HG03097 (cell line): ENCODE data around the gene SEZ6.

Source experiments
- ATAC-seq: cut with Tn5 transposase; IDR thresholded peaks from one replicate; pipeline ENCODE4 v1.9.1; 2021; ENCODE audit not compliant: unreplicated experiment, low FRiP score

The SEZ6 gene

DNA sequence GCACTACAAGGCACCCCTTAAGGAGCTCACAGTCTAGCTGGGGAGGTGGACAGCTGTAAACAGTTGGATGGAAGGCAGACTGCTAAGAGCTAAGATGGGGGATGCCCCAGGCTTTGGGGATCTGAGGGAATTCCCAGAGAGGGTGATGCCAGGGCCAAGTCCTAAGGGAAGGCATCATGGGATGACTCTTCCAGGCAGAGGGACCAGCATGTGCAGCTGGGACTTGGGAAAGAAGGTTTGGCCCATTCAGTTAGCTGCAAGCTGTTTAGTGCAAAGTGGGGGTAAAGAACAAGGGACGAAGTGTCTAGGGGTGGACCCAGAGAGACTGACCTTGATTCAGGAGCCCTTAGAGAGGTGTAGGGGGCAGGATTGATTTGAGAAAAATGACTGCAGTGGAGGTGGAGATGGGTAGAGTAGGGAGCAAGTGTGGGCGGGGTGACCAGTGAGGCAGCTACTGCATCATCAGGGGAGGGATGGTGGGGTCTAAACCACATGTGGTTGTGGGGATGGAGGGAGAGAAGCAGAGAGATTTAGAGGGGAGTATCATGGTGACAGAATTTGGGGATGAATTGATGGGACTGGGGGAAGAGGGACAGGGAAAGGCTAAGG is 27.4 kb downstream of the SEZ6 start:
- ATAC-seq: no peak

DNA sequence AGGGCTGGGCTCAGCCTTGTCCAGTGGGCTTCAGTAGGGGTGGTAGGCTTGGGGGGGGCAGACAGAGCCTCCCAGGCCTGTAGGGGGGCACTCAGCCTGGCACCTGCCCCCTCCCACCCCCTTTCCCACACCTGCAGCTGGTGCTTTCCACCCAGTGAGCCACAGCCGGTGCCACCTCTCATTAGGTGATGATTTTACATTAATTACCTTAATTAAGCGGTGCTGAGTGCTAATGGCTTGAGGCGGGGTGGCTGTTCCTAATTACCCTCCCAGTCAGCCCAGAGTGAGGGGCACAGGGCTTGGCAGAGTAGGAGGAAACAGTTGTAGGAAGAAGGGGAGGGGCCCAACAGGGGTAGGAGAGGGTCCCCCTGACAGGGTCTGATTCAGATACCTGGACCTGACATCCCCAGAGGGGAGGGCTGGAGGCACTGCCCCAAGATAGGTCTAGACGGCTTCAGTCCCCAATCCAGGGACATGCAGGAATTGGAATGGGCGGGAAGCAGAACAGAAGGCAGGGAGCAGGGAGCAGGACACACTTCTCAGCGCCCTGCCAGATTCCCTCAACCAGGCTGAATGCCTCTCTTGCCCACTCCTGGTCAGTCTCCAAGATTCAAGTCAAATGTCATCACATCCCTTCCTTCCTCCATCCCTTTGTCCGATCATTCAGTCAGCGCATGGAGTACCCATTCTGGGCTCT is 28.0 kb downstream of the SEZ6 start:
- ATAC-seq: no peak

DNA sequence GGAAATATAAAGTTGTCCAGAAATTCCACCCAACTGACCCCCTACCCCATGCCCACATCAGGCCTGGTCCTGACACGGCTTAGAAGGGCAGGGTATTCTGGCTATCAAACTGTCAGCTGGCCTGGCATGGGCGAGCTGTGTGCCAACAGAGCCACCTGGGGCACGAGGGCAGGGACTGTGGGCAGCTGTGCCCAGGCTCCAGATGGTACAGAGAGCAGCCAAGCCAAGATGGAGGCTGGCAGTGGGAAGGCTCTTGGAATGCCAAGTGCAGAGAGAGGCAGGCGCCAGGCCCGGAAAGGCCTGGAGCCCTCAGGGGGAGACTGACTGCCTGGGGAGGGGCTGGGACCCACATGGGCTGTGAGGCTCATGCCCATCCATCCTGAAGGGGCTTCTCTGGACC is 30.2 kb downstream of the SEZ6 start:
- no peak for ATAC-seq

DNA sequence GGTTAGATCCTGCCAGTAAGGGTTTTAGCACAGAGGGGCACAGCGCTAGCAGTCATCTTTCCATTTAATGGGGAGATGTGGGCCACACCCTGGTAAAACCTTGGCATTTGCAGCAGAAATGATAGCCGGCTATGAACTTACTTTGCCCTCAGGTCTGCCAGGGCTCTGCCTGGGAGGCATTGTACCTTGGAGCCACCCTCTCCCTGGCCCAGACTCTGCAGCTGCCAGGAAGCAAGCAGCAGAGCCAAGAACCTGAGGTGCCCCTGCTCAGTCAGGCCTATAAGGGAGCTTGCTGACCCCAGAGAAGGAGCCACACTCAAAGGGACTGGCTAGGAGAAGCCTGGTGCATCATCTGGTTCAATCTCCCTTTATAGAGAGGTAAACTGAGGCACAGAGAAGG is 30.8 kb downstream of the SEZ6 start:
- ATAC-seq: no peak

DNA sequence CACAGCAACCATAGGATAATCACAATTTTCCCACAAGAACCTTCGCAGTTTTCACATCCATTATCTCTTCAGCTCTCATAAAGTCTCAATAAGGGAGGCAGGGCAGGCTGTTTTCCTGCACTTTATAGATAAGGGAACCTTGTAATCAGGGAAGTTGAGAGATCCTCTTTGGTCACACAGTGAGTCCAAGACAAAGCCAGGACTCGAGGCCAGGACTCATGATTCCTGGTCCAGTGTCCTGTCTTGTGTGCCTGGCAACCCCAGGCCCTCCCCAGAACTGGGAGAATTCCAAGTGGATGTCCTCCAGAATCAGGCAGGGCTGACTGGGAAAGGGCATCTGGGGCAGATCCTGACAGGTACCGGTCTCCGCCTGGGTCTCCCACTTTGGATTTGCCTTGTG is 31.4 kb downstream of the SEZ6 start:
- no peak for ATAC-seq

DNA sequence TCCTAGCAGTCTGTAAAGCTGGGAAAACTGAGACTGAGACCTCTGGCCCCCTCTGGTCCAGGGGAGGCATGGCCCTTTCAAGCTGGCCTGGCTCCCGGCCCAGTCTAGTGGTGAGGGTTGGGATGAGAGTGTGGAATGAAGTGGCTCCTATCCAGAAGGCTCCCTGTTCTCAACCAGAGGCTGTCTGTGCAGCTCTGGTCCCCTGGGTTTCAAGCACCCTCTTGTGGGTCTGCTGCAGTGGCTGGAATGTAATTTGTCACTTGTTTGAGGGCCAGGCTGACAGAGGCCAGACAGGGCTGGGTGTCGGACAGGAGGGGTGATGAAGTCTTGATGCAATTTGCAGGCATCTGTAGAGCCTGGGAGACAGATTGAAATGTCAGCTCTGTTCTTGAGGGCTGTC is 32.4 kb downstream of the SEZ6 start:
- ATAC-seq: no peak

DNA sequence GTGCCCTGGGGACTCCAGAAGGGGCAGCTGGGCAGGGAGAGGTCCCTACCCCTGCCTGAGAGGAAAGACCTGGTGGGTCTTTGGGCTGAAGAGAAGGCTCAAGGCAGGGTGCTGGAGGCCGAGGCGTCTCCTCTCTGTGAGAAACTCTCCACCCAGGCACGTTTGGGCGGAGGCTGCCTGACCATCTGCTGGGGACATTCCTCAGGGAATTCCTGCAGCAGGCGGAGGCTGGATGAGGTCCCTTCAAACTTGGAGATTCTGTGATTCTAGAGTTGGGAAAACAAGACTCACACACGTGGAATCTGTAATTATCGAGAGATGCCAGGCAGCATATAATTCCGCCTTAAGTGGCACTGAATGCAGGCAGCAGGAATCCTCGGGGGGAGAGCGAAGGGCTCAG is 33.4 kb downstream of the SEZ6 start:
- no peak for ATAC-seq

DNA sequence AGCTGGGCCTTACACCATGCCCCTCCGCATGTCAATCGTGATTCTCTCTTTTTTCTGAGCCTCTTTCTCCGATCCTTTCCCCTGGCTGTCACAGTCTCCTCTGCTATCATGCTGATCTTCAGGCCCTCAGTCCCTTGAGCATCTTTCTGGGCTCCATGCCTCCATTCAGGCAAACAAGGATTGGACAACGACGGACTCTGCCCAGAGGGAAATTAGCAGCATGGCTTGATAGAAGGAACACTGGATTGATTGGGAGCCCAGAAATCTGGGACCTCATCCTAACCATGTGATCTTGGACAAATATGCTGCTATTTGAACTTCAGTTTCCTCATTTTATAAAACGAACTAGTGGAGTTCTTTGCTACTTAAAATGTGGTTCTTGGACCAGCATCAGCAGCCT is 35.0 kb downstream of the SEZ6 start:
- ATAC-seq: no peak

DNA sequence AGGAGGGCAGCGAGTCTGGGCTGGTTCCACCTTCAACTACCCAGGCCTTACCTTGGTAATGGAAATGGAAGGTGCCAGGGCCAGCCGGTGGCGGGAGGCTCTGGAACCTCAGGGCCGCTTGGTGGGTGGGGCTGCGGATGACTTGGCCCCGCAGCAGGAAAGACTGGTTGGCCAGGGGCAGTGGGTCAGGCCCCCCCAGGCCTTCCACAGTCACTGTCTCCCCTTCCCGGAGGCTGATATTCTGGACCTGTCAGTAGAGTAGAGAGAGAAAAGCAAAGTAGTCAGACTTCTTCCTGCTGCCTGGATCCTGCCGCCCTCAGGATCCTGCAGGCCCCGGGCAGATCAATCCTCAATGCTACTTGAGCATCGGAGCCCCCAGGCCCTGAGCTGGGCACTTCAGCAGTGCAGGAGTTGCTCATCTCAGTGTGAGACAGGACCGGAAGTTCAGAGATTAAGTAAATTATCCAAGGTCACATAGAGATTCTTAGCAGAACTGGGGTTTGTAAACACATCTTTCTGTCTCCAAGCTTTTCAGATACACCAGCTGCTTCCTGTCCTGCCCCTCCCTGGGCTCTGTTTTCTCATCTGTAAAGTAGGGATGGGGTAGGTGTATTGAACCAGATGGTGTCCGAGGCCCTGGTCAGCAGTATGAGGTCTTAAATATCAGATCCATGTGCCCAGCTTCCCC is 36.0 kb downstream of the SEZ6 start:
- ATAC-seq: no peak

DNA sequence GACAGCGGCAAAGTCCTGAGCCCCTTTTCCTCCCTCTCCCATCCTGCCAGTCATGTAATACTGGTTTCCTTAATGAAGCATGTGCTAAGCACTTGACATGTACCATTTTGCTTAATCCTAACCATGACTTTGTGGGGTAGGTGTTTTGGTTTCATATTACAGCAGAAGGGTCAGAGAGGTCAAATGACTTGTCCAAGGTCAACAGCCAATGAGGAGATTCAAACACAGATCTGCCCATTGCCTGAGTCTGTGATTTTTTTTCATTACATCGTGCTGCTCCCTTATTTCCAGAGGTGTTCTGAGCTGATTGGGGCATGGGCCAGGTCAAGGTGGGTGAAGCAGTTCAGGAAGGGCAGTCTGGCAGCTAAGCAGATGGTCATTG is 36.9 kb downstream of the SEZ6 start:
- no peak for ATAC-seq

DNA sequence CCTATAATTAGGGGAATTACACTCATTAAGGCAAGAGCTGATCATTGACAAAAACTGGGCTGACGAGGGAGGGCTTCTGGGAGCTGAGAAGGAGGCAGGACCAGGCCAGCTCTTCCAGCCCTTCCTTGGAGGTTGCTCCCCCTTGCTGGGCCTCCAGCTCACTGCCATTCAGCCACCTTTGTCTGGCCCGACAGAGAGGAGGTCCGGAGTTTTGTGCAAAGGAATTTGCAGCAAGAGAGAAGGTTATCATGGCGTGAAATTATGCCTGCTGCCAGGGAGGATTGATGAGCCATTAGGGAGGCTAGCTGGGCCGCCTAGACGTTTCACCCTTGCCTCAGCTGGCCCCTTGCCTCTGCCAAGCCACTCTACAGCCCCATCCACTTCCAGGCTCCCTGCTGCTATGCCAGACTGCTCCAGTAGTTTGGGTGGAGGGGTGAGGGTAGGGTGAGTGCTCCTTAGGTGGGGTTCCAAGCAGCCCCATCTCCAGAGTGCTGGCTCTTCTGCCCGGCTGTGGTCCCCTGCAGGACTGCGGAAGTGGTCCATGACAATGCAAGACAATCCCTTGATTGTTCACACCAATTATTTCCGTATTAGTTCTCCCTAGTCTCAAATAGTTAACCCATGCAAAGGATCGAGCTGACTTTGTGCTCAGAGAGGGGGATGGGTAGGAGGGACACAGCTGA is 37.5 kb downstream of the SEZ6 start:
- no peak for ATAC-seq

DNA sequence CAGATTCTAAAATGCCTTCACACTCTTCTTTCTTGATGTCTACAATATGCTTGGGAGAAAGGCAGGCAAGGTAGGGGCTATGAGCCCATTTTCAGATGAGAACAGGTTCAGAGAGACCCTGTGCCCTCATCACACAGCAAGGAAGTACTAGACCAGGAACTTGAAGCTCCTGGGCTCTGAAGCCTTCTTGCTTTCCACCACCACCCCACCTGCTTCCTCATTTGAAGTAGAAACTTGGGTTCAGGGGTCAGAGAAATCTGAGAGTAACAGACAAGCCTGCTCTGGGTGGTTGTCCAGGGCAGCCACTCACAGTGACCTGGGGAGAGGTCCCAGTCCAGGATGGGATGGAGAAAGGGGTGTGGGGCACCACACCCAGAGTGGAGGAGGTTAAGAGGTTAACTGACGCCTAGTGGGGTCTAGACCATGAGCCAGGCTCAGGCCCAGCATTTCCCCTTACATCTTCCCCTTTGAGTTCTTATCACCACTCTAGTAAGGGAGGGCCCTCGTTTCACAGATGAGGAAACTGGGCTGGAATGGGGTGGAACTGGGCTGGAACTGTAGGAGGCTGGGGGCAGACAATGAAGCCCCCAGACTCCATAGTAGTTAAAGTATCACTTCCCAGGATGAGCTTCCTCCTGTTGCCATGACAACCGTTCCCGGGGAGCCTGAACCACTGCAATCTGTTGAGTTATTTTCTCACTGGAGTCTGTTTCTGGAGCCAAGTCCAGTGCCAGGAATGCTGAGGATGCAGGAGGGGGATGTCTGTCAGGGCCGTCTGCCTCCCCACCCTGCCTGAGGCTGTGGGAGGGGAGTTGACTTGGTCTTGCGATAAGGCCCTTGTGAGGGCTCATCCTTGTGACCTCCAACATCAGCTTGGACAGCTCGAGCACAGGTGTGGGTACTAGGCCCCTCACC is 38.4 kb downstream of the SEZ6 start:
- no peak for ATAC-seq

DNA sequence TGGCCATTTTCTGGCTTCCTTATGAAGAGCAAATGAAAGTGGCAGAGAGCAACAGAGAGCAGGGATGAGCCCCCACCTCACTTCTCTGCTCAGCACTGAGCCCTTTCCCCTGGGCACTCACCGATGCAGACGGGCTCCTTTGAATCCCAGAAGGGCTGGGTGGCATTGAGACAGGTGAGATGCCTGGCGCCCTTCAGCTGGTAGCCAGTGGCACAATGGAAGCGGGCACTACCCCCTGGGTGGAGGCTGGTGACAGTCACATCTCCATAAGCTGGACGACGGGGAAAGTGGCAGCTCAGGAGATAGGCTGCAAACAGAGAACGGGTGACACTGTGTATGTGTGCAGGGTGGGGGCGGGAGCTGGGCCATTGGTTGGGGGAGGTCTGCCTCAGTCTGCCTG is 42.0 kb downstream of the SEZ6 start:
- ATAC-seq: no peak

DNA sequence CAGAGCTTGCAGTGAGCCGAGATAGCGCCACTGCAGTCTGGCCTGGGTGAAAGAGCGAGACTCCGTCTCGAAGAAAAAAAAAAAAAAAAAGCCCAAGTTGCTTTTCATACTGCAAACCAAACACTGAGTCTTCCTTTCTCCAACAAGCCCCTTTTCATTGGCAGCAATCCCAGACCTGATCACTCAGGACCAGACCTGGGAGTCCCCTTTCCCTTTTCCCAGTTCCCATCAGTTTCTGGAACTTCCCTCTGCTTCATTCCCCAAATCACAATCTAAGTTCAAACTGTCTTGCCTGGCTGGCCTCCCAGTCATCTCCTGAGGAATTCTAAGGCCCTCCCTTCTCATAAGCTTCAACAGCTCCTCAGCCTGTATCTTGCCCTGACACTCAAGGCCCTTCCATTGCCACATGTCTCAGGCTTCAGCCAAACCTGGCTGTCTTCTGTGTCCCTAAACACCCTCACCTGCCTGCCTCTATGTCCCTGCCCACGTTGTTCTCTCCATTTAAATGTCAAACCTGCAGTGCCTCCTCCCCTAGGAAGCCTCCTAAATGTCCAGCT is 42.7 kb downstream of the SEZ6 start:
- ATAC-seq: no peak

DNA sequence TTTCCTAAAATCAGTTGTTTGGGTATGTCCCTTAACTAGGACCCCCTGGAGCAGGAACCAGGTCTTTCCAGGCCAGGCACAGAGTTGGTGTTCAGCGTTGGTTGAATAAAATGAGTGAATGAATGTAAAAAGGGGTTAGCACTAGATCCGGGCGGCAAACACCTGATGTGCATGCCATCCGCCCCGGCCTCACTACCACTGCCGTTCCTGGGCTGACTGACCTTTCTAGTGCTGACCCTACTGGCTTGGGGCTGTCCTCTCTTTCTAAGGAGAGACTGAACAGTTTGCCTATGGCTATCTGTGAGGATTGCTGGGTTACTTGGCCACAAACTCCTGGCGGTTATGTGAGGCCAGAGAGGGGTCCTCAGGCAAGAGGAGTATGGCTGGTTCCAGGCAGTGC is 44.4 kb downstream of the SEZ6 start:
- no peak for ATAC-seq

DNA sequence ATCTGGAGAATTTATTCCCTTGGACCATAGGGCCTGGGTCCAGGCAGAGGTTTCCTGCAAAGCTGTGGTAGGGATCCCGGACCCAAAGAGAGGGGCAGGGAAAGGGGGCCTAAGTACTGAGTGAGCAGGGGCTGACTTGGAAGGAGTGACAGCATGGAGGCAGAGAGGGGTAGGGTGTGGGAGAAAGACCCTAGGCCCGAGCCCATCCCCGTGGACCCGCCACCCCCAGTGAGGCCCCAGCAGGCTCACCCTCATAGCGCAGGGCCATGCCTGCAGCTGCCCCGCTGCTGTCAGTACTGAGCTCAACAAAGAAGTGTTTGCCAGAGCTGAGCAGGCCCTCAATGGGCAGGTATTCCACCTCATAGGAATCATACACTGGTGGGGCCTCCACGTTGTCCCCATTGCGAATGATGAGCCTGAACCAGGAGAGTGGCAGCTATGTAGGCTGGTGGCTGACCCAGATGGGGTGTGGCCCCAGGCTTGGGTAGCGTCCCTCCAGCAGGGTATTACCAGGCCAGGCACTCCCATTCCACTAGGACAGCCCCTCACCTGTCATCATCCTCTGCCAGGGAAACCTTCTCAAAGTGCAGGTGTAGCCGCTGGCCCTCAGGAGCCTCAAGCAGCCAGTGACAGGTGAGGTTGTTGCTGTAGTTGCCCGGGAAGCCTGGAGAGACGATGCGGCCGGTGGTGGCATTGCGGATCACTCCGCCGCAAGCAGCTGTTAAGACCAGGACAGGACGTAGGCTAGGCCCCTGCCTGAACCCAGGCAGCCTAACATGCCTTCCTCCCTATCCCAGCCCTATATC is 45.4 kb downstream of the SEZ6 start:
- ATAC-seq: no peak

DNA sequence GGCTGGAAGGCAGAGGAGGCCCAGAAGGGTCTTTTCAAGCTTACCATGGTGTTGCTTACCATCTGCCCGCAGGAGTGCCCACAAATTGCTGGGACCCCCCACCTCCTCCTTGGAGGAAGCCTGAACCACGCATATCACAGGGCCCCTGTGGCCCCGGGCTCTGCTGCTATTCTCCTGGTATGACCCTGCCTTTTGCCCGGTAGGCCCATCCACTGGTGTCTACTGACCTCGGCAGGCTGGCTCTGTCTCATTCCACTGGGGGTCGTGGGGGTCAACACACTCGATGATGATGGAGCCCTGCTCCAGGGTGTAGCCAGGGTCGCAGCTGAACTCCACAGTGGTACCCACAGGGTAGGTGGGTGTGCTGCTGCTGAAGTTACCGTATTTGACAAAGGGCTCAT is 46.4 kb downstream of the SEZ6 start:
- no peak for ATAC-seq

DNA sequence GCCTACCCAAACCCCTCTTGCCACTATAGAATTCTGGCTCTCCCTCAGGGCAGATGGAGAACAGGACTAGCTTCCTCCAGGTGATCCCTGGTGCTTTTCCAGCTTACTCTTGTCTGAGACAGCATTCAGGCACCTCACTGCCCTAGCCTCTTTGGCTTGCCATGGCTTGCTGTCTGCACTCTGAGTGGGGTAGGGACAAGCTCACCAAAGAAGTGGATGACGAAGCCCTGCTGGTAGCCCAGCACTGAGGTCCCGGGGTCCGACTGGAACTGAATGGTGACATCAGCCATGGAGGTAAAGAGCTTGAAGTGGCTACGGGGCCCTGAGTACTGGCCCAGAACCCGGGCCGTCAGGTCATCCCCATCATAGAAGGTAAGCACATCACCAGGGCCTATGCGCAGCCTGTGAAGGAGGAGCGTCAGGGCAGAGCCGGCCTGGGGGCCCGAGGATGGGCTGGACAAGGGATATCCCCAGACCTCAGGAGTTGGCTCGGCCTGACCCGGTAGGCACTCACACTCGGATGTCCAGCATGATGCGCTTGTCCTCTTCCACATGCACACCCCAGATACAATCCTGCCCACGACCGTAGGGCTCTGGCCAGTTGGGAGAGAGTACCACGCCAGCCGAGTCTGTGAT is 46.9 kb downstream of the SEZ6 start:
- ATAC-seq: no peak

DNA sequence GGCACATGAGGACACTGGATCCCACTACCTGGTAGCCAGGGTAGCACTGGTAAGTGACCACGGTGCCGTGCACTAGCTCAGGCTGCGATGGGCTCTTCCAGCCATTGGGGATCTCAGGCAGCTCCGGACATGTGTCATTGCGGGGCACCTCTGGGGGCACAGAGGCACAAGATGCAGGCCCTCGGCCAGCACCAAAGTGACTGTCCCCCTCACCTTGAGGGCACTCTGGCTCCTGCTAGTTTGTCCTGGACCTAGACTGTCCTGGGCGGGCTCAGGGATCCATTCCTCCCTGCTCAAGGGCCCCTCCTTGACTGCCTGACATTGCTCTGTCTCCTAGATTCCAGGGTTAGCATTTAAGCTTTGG is 47.9 kb downstream of the SEZ6 start:
- ATAC-seq: no peak
